CD8-positive, alpha-beta memory T cell (primary cell): Measurements from ENCODE around the gene MOBP. TPM values are rescaled to one million over a fixed set of nuclear protein-coding genes. Genes with fewer than 3 reads are reported as not detected.

ENCODE experiments used
- CTCF ChIA-PET: fragments of 350-600 bp; sonication (Branson Sonifier 250); formaldehyde crosslinking; loops from one replicate; lab custom pipeline; 2021; ENCODE audit warnings: antibody characterized with exemption; lab: Charles Lee
- POLR2A ChIA-PET: fragments of 350-600 bp; sonication (Branson Sonifier 250); formaldehyde crosslinking; loops from one replicate; lab custom pipeline; 2021; ENCODE audit warnings: antibody characterized with exemption; lab: Charles Lee
- DNase-seq, 5 donors: peaks; one replicate each; pipeline versions ENCODE4 v3.0.0 to v3.0.0-alpha.2; 2020 to 2022; ENCODE audit warnings: mixed read lengths in 1 of 5
- H3K27ac ChIP-seq: one replicate; pipeline ENCODE4 v1.7.0; 2013; ENCODE audit warnings: low read depth, mild to moderate bottlenecking, low read length, moderate library complexity
- H3K27me3 ChIP-seq: 2 replicates; pipeline ENCODE4 v1.7.0; 2013; ENCODE audit warnings: low read length, mild to moderate bottlenecking; ENCODE audit not compliant: insufficient read depth, poor library complexity, severe bottlenecking
- H3K36me3 ChIP-seq: 2 replicates; pipeline ENCODE4 v1.7.0; 2013; ENCODE audit warnings: mild to moderate bottlenecking, low read length, moderate library complexity; ENCODE audit not compliant: insufficient read depth
- H3K4me1 ChIP-seq: 2 replicates; pipeline ENCODE4 v1.7.0; 2013; ENCODE audit warnings: mild to moderate bottlenecking, low read length, moderate library complexity; ENCODE audit not compliant: insufficient read depth
- H3K4me3 ChIP-seq: 2 replicates; pipeline ENCODE4 v1.7.0; 2013; ENCODE audit warnings: mild to moderate bottlenecking, low read length
- H3K9me3 ChIP-seq: 2 replicates; pipeline ENCODE4 v1.7.0; 2013; ENCODE audit warnings: mild to moderate bottlenecking, low read length
- H3K27ac Mint-ChIP-seq, 8 donors: one replicate each; pipeline ENCODE4 v1.8.0; 2020 to 2021; ENCODE audit warnings: mixed read lengths in 8 of 8, mild to moderate bottlenecking in 6 of 8, inconsistent platforms in 3 of 8, moderate library complexity in 3 of 8
- H3K27me3 Mint-ChIP-seq, 2 donors: one replicate each; pipeline ENCODE4 v1.8.0; 2020 to 2021; ENCODE audit warnings: mixed read lengths in 2 of 2, mild to moderate bottlenecking in 1 of 2, moderate library complexity in 1 of 2
- H3K36me3 Mint-ChIP-seq, 3 donors: one replicate each; pipeline ENCODE4 v1.8.0; 2020 to 2021; ENCODE audit warnings: mixed read lengths in 3 of 3, inconsistent platforms in 1 of 3, mild to moderate bottlenecking in 1 of 3
- H3K4me1 Mint-ChIP-seq, 3 donors: one replicate each; pipeline ENCODE4 v1.8.0; 2020 to 2021; ENCODE audit warnings: mixed read lengths in 3 of 3, inconsistent platforms in 1 of 3, mild to moderate bottlenecking in 1 of 3
- H3K4me3 Mint-ChIP-seq, 7 donors: one replicate each; pipeline ENCODE4 v1.8.0; 2020 to 2021; ENCODE audit warnings: mixed read lengths in 7 of 7, mild to moderate bottlenecking in 6 of 7, moderate library complexity in 4 of 7, inconsistent platforms in 2 of 7
- H3K9me3 Mint-ChIP-seq, 5 donors: one replicate each; pipeline ENCODE4 v1.8.0; 2020 to 2022; ENCODE audit warnings: mixed read lengths in 5 of 5, mild to moderate bottlenecking in 3 of 5, moderate library complexity in 2 of 5, inconsistent platforms in 1 of 5
- polyA plus RNA-seq: library from polyadenylated mRNA; unstranded; fragments of 300-500 nt; fragmentation: Illumina TruSeq; gene quantifications from one replicate; pipeline ENCODE4 v1.2.3, GENCODE V29; 2021
- total RNA-seq, 2 experiments: library from RNA; stranded (reverse); gene quantifications; one replicate each; pipeline ENCODE4 v1.2.3, GENCODE V29; 2021

Gene MOBP
- total and polyA plus RNA-seq, 3 experiments from 2014 or later, result not detected

DNA sequence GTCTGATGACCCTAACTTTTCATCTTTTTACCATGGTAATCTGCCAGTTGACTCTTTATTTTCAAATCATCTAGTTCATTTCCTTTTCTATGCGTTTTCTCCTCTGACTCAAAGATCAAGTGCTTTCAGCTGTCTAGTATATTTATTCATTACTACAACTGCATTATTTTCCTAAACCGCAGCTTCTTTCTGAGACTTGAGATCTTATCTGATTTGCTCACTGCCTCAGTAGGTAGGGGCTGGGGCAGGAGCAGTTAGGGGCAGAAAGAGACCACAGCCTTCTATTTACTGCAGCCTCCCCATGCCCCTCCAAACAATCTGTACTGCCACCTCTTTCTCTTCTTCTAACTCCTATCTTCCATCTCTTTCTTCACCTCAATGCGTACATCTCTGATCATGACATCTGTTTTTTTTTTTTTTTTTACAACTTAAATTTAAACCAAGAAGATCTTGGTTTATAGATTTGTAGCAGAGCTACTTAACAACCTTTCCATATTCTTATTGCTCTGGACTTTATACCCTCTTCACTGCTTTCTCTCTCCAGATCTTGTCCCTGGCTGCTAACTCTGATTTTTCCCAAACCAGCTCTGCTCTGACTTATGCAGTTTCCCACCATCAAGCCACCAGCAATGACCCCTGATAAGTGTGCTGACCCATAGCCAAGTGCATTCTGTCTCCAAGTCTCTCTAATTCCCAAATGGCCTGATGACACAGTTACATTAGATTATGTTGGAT, 52.2 kb downstream of the MOBP start:
- Histone ChIP-seq H3K36me3 (no peaks in the 10 kb centered on the region), H3K4me3 (no peak overlapping the region), H3K9me3 (no peaks in the 10 kb centered on the region), H3K4me1 (no peaks in the 10 kb centered on the region), H3K27ac (no peak overlapping the region), H3K27me3 (no peaks in the 10 kb centered on the region)
- H3K4me1 Mint-ChIP-seq, result peaks cover 0 to 5% (median 0%) of the 10 kb centered on the region in 3 donors
- H3K36me3 Mint-ChIP-seq, result peaks cover 0 to 4% (median 0%) of the 10 kb centered on the region in 3 donors
- H3K9me3 Mint-ChIP-seq, result peaks cover 3 to 8% (median 6%) of the 10 kb centered on the region in 5 donors
- H3K4me3 Mint-ChIP-seq, result no peak overlapping the region
- CTCF ChIA-PET, result no interaction called here
- H3K27ac Mint-ChIP-seq, result no peak overlapping the region
- POLR2A ChIA-PET, result no interaction called here
- peaks cover 4 to 25% of the 10 kb centered on the region in 2 donors for H3K27me3 Mint-ChIP-seq
- no peak for DNase-seq

DNA sequence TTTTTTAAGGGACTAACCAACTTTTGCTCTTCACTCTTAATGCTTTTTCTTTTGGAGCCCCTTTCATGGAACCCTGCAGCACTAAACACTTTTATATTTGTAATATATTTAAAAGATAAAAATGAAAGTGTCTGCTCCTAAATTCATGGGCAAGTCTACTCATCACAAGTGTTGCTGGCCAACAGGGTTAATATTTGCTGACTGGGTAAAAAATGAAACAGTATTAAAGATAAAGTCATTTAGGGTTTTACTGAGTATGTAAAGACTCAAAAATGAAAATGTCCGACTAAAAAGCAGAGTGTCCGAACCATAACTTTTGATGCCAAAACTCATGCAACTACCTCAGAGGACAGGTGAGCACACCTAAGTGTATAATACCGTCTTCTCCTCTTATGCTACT, 54.0 kb downstream of the MOBP start:
- Mint-ChIP-seq H3K4me1 (peaks cover 0 to 5% (median 0%) of the 10 kb centered on the region in 3 donors), H3K9me3 (peaks cover 5 to 8% (median 7%) of the 10 kb centered on the region in 5 donors), H3K36me3 (peaks cover 0 to 4% (median 0%) of the 10 kb centered on the region in 3 donors), H3K4me3 (no peak overlapping the region), H3K27ac (no peak overlapping the region), H3K27me3 (peaks cover 4 to 19% of the 10 kb centered on the region in 2 donors)
- Histone ChIP-seq H3K36me3 (no peaks in the 10 kb centered on the region), H3K4me1 (no peaks in the 10 kb centered on the region), H3K27ac (no peak overlapping the region), H3K4me3 (no peak overlapping the region), H3K27me3 (no peaks in the 10 kb centered on the region), H3K9me3 (no peaks in the 10 kb centered on the region)
- ChIA-PET POLR2A (no interaction called here), CTCF (no interaction called here)
- DNase-seq, result no peak

DNA sequence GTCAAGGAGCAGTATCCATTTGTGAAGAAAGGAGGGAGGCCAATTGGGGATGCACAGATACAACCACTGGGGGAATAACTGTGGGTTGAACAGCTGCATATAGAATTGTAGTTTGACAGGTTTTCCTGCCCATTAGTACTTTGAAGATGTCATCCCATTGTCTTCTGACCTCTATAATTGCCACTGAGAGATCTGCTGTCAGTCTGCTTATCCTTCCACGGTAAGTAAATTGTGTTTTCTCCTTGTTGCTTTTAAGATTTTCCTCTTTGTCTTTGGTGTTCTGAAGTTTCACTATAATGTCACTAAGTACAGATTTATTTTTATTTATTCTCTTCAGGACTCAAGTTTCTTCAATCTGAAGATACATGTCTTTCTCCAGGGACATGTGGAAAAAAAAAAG, 56.6 kb downstream of the MOBP start:
- H3K4me1 ChIP-seq, result no peaks in the 10 kb centered on the region
- DNase-seq, result no peak
- H3K27me3 Mint-ChIP-seq, result peaks cover 7 to 22% of the 10 kb centered on the region in 2 donors
- no peak overlapping the region for H3K4me3 Mint-ChIP-seq
- no peak overlapping the region for H3K27ac Mint-ChIP-seq
- peaks cover 0 to 5% (median 0%) of the 10 kb centered on the region in 3 donors for H3K4me1 Mint-ChIP-seq
- H3K36me3 Mint-ChIP-seq, result peaks cover 0 to 4% (median 0%) of the 10 kb centered on the region in 3 donors
- peaks cover 5 to 8% (median 7%) of the 10 kb centered on the region in 5 donors for H3K9me3 Mint-ChIP-seq
- CTCF ChIA-PET, result no interaction called here
- no peaks in the 10 kb centered on the region for H3K36me3 ChIP-seq
- H3K4me3 ChIP-seq, result no peak overlapping the region
- no peaks in the 10 kb centered on the region for H3K9me3 ChIP-seq
- POLR2A ChIA-PET, result no interaction called here
- no peak overlapping the region for H3K27ac ChIP-seq
- no peaks in the 10 kb centered on the region for H3K27me3 ChIP-seq

DNA sequence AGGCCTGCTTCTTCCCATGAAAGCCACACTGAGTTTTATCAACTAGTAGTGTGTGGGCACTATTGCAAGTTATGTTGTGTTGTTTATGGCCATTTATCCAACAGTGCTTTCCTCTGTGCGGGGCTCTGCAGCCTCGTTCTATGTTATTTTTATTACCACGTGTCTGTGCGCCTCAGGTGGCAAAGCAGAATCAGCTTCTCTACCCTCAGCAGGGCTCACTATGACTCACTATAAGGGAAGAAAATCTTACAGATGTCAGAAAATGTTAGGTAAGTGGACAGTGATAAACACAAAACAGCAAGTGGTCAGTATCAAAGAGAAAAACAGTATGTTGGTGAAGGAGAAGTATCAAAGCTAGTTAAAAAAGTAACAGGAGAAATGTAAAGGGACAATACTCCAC, 61.4 kb downstream of the MOBP start:
- Mint-ChIP-seq H3K36me3 (peaks cover 0 to 4% (median 0%) of the 10 kb centered on the region in 3 donors), H3K4me3 (no peak overlapping the region), H3K27me3 (peaks cover 3 to 20% of the 10 kb centered on the region in 2 donors), H3K9me3 (peaks cover 5 to 7% (median 5%) of the 10 kb centered on the region in 5 donors), H3K27ac (no peak overlapping the region), H3K4me1 (no peaks in the 10 kb centered on the region)
- Histone ChIP-seq H3K27me3 (no peaks in the 10 kb centered on the region), H3K4me3 (no peak overlapping the region), H3K36me3 (no peaks in the 10 kb centered on the region), H3K27ac (no peak overlapping the region), H3K4me1 (no peaks in the 10 kb centered on the region), H3K9me3 (no peaks in the 10 kb centered on the region)
- DNase-seq, result no peak
- ChIA-PET POLR2A (no interaction called here), CTCF (no interaction called here)

DNA sequence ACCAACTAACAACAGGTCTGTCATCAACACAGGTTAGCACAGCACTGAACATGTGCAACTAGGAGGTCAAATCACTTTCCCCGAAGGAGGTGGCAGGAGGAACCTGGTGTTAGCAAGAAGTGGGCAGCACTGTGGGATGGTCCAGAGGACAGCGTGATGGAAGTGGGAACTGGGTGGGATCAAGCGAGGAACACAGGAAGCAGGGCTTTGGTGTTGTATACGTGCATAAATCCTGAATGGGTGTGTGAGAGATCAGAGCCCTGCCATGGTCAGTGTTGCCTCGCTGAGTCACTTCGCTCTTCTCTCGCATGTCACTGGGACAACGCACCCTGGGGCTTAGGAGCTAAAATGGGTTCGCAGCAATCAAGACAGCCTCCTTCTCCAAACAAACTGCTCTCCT, 62.1 kb downstream of the MOBP start:
- Mint-ChIP-seq H3K27me3 (peaks cover 4 to 20% of the 10 kb centered on the region in 2 donors), H3K4me3 (no peak overlapping the region), H3K36me3 (no peaks in the 10 kb centered on the region), H3K4me1 (no peaks in the 10 kb centered on the region), H3K9me3 (peaks cover 0 to 3% (median 1%) of the 10 kb centered on the region in 5 donors), H3K27ac (no peak overlapping the region)
- H3K27ac ChIP-seq, result no peak overlapping the region
- H3K27me3 ChIP-seq, result no peaks in the 10 kb centered on the region
- DNase-seq, result no peak
- H3K36me3 ChIP-seq, result no peaks in the 10 kb centered on the region
- H3K4me1 ChIP-seq, result no peaks in the 10 kb centered on the region
- no peak overlapping the region for H3K4me3 ChIP-seq
- no peaks in the 10 kb centered on the region for H3K9me3 ChIP-seq
- POLR2A ChIA-PET, result no interaction called here
- CTCF ChIA-PET, result no interaction called here

DNA sequence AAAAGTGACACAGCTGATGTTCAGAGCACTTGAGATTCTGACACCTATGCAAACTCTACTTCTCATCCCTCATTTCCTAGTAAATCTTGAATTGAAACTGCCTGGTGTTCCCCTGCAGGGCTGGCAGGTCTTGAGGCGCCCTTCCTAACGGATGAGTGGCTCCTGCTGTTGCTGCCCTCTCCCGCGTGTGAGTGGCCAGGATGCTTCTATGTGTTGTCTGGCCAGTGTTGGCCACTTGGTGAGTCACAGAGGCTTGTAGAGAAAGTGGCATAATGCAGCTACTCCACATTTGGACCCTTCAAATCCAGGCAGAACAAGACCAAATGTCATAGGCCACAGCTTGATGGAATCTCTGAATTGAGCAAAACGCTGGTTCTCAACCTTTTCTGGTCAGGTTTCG, 63.6 kb downstream of the MOBP start:
- Mint-ChIP-seq H3K4me3 (no peak overlapping the region), H3K27me3 (peaks cover 6 to 22% of the 10 kb centered on the region in 2 donors), H3K9me3 (peaks cover 0 to 1% (median 0%) of the 10 kb centered on the region in 5 donors), H3K4me1 (no peaks in the 10 kb centered on the region), H3K27ac (no peak overlapping the region), H3K36me3 (no peaks in the 10 kb centered on the region)
- DNase-seq, result no peak
- Histone ChIP-seq H3K27me3 (no peaks in the 10 kb centered on the region), H3K9me3 (no peaks in the 10 kb centered on the region), H3K36me3 (no peaks in the 10 kb centered on the region), H3K4me1 (no peaks in the 10 kb centered on the region), H3K4me3 (no peak overlapping the region), H3K27ac (no peak overlapping the region)
- ChIA-PET CTCF (no interaction called here), POLR2A (no interaction called here)

DNA sequence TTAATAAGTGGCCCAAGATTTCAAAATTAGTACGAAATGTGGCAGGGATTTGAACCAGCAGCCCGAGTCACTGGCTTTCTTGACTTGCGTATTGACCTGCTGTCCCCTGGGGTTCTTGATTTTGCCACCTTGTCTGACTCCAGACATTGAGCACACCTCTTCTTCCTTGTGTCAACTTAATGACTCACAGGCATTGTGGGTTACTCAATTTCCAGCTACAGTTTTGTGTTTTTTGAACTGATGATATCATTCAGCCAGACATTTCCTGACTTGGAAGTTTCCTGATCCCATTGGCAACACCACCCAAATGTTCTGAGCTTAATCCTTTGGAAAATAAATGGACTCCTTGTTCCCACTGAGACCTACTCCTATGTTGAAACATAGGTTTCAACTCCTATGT, 64.2 kb downstream of the MOBP start:
- POLR2A ChIA-PET, result no interaction called here
- DNase-seq, result no peak

DNA sequence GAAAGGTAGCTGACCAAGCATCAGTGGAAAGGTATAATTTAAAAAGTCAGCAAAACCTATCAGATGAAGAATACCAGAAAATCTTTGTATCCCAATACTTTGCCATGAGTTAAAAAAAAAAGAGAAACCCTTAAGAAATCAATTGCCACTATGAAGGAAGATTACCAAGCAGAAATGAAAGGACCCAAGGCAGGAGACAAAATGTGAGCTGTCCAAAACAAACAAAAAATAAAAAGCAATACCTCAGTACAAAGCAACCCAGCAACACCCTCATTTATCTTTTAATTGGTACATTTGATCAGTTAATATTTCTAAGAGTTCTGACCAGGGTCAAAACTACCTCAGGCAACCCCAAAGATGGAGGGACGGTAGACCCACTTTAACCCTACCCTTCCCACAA, 65.3 kb downstream of the MOBP start:
- H3K4me1 Mint-ChIP-seq, result no peaks in the 10 kb centered on the region
- no peak overlapping the region for H3K4me3 Mint-ChIP-seq
- H3K27me3 Mint-ChIP-seq, result peaks cover 6 to 24% of the 10 kb centered on the region in 2 donors
- Histone ChIP-seq H3K9me3 (no peaks in the 10 kb centered on the region), H3K4me1 (no peaks in the 10 kb centered on the region), H3K27me3 (no peaks in the 10 kb centered on the region), H3K27ac (no peak overlapping the region), H3K4me3 (no peak overlapping the region), H3K36me3 (no peaks in the 10 kb centered on the region)
- no peak for DNase-seq
- no peaks in the 10 kb centered on the region for H3K36me3 Mint-ChIP-seq
- POLR2A ChIA-PET, result no interaction called here
- H3K9me3 Mint-ChIP-seq, result peaks cover 0 to 1% (median 0%) of the 10 kb centered on the region in 5 donors
- no peak overlapping the region for H3K27ac Mint-ChIP-seq
- CTCF ChIA-PET, result no interaction called here

More for the DNA sequence above, 64.2 kb downstream of the MOBP start:
- Histone ChIP-seq H3K4me3 (no peak overlapping the region), H3K36me3 (no peaks in the 10 kb centered on the region), H3K27me3 (no peaks in the 10 kb centered on the region), H3K27ac (no peak overlapping the region), H3K4me1 (no peaks in the 10 kb centered on the region), H3K9me3 (no peaks in the 10 kb centered on the region)
- peaks cover 6 to 22% of the 10 kb centered on the region in 2 donors for H3K27me3 Mint-ChIP-seq
- no peaks in the 10 kb centered on the region for H3K4me1 Mint-ChIP-seq
- H3K36me3 Mint-ChIP-seq, result no peaks in the 10 kb centered on the region
- H3K9me3 Mint-ChIP-seq, result peaks cover 0 to 1% (median 0%) of the 10 kb centered on the region in 5 donors
- CTCF ChIA-PET, result no interaction called here
- H3K4me3 Mint-ChIP-seq, result no peak overlapping the region
- H3K27ac Mint-ChIP-seq, result no peak overlapping the region
